Astrocyte of the spinal cord (primary cell): ENCODE measurements around the gene TBX2.

ENCODE experiments used
- DNase-seq: peaks from one replicate; pipeline ENCODE4 v3.0.0; 2011; ENCODE audit warnings: low read depth, low spot score
- H3K4me3 ChIP-seq: 2 replicates; pipeline ENCODE4 v1.5.1; 2011; ENCODE audit warnings: low read depth, mild to moderate bottlenecking, low read length, moderate library complexity
- CTCF ChIP-seq: IDR thresholded peaks from 2 replicates; pipeline ENCODE4 v1.5.1; 2012; ENCODE audit warnings: low read depth, mild to moderate bottlenecking, low read length, inconsistent platforms
- in situ Hi-C: cut with HindIII; loops from 2 replicates; pipeline ENCODE4 v1.10.0; 2017; ENCODE audit warnings: low sequenced_read_pairs

Gene TBX2

GRCh38 chr17:61368832-61369450 is 30.7 kb upstream of the TBX2 start:
- DNase-seq: no peak
- in situ Hi-C loops: no loop called here
- H3K4me3 ChIP-seq: no peak overlapping the region
- no peak for TF ChIP-seq CTCF

GRCh38 chr17:61369751-61370150 is 29.9 kb upstream of the TBX2 start:
- no peak overlapping the region for H3K4me3 ChIP-seq
- in situ Hi-C loops: no loop called here
- DNase-seq: no peak
- no peak for TF ChIP-seq CTCF

GRCh38 chr17:61371179-61371578 is 28.5 kb upstream of the TBX2 start:
- no peak overlapping the region for H3K4me3 ChIP-seq
- no peak for DNase-seq
- in situ Hi-C loops: no loop called here
- no peak for TF ChIP-seq CTCF

GRCh38 chr17:61371606-61372005 is 28.0 kb upstream of the TBX2 start:
- H3K4me3 ChIP-seq: no peak overlapping the region
- no peak for DNase-seq
- TF ChIP-seq CTCF: no peak
- in situ Hi-C loops: no loop called here

GRCh38 chr17:61372436-61372835 is 27.2 kb upstream of the TBX2 start:
- no peak overlapping the region for H3K4me3 ChIP-seq
- no peak for TF ChIP-seq CTCF
- DNase-seq: no peak
- in situ Hi-C loops: no loop called here

GRCh38 chr17:61376931-61377838 is 22.5 kb upstream of the TBX2 start:
- DNase-seq: no peak
- H3K4me3 ChIP-seq: no peak overlapping the region
- no peak for TF ChIP-seq CTCF
- in situ Hi-C loops: no loop called here
